Smooth muscle cell (in vitro differentiated cells): Measurements from ENCODE around the gene STX16. TPM values are rescaled to one million over a fixed set of nuclear protein-coding genes. Genes with fewer than 3 reads are reported as not detected.

Experiments used
- DNase-seq: peaks from one replicate; lab custom pipeline; 2025; ENCODE audit not compliant: unreplicated experiment; lab: John Stamatoyannopoulos, UW
- H2AFZ ChIP-seq: fragments of 200-600 bp; sonication (generic); 2 replicates; pipeline ENCODE4 v1.6.0; 2016; ENCODE audit warnings: antibody characterized with exemption, low read depth, mild to moderate bottlenecking
- H3F3A ChIP-seq: fragments of 200-600 bp; sonication (generic); 2 replicates; pipeline ENCODE4 v1.6.0; 2017; ENCODE audit warnings: antibody characterized with exemption, low read depth
- H3K27ac ChIP-seq: fragments of 200-600 bp; sonication (generic); 2 replicates; pipeline ENCODE4 v1.5.1; 2016; ENCODE audit warnings: low read depth, mild to moderate bottlenecking
- H3K27me3 ChIP-seq: fragments of 200-600 bp; sonication (generic); 2 replicates; pipeline ENCODE4 v1.6.1; 2016; ENCODE audit warnings: low read depth, mild to moderate bottlenecking
- H3K36me3 ChIP-seq: fragments of 200-600 bp; sonication (generic); 2 replicates; pipeline ENCODE4 v1.5.1; 2016; ENCODE audit warnings: low read depth
- H3K4me1 ChIP-seq: fragments of 200-600 bp; sonication (generic); 2 replicates; pipeline ENCODE4 v1.5.1; 2016; ENCODE audit warnings: low read depth
- H3K4me2 ChIP-seq: fragments of 200-600 bp; sonication (generic); 2 replicates; pipeline ENCODE4 v1.6.0; 2016; ENCODE audit warnings: mild to moderate bottlenecking
- H3K4me3 ChIP-seq: fragments of 200-600 bp; sonication (generic); 2 replicates; pipeline ENCODE4 v1.5.1; 2016; ENCODE audit warnings: mild to moderate bottlenecking
- H3K79me2 ChIP-seq: fragments of 200-600 bp; sonication (generic); 2 replicates; pipeline ENCODE4 v1.6.0; 2016; ENCODE audit warnings: low read depth, mild to moderate bottlenecking
- H3K9ac ChIP-seq: fragments of 200-600 bp; sonication (generic); 2 replicates; pipeline ENCODE4 v1.6.0; 2016; ENCODE audit warnings: low read depth
- H3K9me3 ChIP-seq: fragments of 200-600 bp; sonication (generic); replicated peaks from 2 replicates; pipeline ENCODE4 v1.5.1; 2016; ENCODE audit warnings: low read depth
- H4K20me1 ChIP-seq: fragments of 200-600 bp; sonication (generic); 2 replicates; pipeline ENCODE4 v1.6.0; 2016; ENCODE audit warnings: low read depth
- WGBS: methylation state at CpG from one replicate; pipeline ENCODE4 v1.1.7; 2016; ENCODE audit warnings: low lambda C conversion rate; 5-methylcytosine and 5-hydroxymethylcytosine counted together
- polyA plus RNA-seq: library from polyadenylated mRNA; unstranded; fragments of >200 nt; fragmentation: Nextera tagmentation; extraction: Ambion mirVana; gene quantifications from 2 replicates; pipeline ENCODE4 v1.2.1, GENCODE V29; 2016
- total RNA-seq: library from RNA; depleted of rRNA; stranded (reverse); fragments of >200 nt; gene quantifications from 2 replicates; pipeline ENCODE4 v1.2.3, GENCODE V29; 2014
- TF ChIP-seq, protein P1 (sequence below): fragments of 200-600 bp; sonication (generic); IDR thresholded peaks from 2 replicates; pipeline ENCODE4 v1.5.1; 2017; ENCODE audit warnings: borderline replicate concordance, mild to moderate bottlenecking, antibody characterized with exemption; ENCODE audit not compliant: insufficient read depth, poor library complexity, severe bottlenecking

The STX16 gene
- total and polyA plus RNA-seq, 2 experiments from 2014 or later, result 22.5 to 35.8 TPM

DNA sequence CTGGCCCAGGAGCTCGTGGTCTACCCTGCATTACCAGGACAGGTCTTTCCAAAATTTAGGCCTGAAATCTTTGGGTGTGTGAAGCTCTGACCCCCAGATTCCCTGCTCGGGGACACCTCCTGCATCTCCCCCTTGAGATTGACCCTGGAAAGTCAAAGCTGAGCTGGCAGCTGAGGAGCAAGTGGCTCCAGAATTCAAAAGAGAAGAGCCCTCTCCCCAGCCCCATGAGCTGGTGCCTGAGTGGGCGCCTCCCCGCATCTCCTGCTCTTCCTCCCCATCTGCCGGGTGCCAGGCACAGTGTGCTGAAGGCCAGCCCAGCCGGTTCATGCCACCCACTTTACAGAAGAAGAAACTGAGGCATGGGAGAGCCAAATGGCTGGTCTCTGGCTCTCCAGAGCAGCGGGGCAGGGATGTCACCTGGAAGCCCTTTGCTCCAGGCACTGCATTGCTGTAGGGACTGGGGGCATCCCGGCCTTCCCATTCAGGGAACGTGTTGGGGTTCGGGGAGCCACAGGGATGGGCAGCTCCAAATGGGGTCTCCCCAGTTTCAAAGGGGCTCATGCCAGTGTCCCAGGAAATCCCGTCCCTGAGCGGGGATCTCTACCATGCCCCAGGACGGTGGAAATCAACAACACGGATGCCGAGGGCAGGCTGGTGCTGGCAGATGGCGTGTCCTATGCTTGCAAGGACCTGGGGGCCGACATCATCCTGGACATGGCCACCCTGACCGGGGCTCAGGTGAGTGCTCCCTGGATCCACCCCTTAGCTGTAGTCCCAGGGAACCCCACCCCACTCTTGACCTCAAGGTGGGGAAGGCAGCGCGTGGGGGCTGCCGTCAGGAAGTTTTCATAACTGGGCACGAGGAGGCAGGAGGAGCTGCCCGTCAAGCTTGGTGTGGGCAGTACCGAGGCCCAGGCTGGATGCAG, 62.0 kb downstream of the STX16 start:
- Histone ChIP-seq H2AFZ (no peak overlapping the region), H3F3A (no peaks in the 10 kb centered on the region), H3K27me3 (no peaks in the 10 kb centered on the region), H3K9ac (no peak overlapping the region), H3K4me3 (no peak overlapping the region), H3K9me3 (no peaks in the 10 kb centered on the region), H3K4me1 (no peaks in the 10 kb centered on the region), H3K36me3 (no peaks in the 10 kb centered on the region), H4K20me1 (no peaks in the 10 kb centered on the region), H3K4me2 (no peak overlapping the region), H3K79me2 (no peaks in the 10 kb centered on the region), H3K27ac (no peak overlapping the region)
- DNase-seq, result no peak
- TF ChIP-seq, protein P1, sequence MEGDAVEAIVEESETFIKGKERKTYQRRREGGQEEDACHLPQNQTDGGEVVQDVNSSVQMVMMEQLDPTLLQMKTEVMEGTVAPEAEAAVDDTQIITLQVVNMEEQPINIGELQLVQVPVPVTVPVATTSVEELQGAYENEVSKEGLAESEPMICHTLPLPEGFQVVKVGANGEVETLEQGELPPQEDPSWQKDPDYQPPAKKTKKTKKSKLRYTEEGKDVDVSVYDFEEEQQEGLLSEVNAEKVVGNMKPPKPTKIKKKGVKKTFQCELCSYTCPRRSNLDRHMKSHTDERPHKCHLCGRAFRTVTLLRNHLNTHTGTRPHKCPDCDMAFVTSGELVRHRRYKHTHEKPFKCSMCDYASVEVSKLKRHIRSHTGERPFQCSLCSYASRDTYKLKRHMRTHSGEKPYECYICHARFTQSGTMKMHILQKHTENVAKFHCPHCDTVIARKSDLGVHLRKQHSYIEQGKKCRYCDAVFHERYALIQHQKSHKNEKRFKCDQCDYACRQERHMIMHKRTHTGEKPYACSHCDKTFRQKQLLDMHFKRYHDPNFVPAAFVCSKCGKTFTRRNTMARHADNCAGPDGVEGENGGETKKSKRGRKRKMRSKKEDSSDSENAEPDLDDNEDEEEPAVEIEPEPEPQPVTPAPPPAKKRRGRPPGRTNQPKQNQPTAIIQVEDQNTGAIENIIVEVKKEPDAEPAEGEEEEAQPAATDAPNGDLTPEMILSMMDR, result no peak
- 96% methylated on average over 24 of the region's 24 CpGs for WGBS

DNA sequence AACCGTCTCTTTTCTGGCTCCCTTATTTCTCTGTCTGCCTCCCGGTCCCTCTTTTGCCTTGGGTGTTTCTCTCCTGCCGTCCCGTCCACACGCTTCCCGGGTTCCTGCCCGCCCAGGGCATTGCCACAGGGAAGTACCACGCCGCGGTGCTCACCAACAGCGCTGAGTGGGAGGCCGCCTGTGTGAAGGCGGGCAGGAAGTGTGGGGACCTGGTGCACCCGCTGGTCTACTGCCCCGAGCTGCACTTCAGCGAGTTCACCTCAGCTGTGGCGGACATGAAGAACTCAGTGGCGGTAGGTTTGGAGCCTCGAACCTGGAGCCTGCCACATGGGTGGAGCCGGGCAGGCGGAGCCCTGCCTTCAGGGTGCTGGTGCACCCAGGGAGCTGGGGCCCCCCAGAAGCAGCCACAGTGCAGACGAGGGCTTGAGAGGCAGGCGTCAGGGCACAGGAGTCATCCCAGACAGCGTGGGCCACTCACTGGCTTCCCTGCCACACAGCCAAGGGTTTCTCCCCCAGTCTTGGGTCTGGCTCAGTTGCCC, 62.8 kb downstream of the STX16 start:
- H3K9ac ChIP-seq, result no peak overlapping the region
- H3F3A ChIP-seq, result no peaks in the 10 kb centered on the region
- H3K27me3 ChIP-seq, result no peaks in the 10 kb centered on the region
- no peaks in the 10 kb centered on the region for H3K36me3 ChIP-seq
- no peak overlapping the region for H2AFZ ChIP-seq
- no peaks in the 10 kb centered on the region for H4K20me1 ChIP-seq
- no peaks in the 10 kb centered on the region for H3K79me2 ChIP-seq
- H3K27ac ChIP-seq, result no peak overlapping the region
- WGBS, result 94% methylated on average over 24 of the region's 24 CpGs
- TF ChIP-seq, protein P1, result no peak
- no peak overlapping the region for H3K4me3 ChIP-seq
- H3K9me3 ChIP-seq, result no peaks in the 10 kb centered on the region
- H3K4me1 ChIP-seq, result no peaks in the 10 kb centered on the region
- no peak for DNase-seq
- no peak overlapping the region for H3K4me2 ChIP-seq

DNA sequence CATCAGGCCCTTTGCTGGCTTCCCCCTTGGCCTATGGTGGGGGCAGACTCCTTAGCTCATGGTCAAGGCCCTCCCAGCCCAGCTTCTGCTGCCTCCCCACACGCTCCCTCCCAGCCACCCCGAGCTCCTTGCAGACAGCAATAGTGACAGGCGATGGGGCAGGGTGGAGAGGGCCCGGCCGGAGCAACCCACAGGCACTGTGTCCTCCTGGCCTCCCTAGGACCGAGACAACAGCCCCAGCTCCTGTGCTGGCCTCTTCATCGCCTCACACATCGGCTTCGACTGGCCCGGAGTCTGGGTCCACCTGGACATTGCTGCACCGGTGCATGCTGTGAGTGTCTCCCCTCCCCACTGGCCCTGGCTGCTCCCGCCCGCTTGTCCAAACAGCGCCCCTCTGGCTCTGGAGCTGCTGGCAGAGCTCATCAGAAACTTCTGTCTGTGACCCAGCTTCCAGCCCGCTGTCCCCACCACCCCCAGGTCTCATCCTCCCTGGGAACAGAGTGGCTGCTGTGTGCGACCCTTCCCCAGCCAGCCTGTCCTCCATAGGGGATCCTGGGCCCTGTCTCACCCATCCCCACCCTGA, 63.3 kb downstream of the STX16 start:
- no peaks in the 10 kb centered on the region for H3K79me2 ChIP-seq
- H3K4me3 ChIP-seq, result no peak overlapping the region
- no peaks in the 10 kb centered on the region for H3K36me3 ChIP-seq
- no peak for DNase-seq
- no peaks in the 10 kb centered on the region for H4K20me1 ChIP-seq
- no peaks in the 10 kb centered on the region for H3K4me1 ChIP-seq
- H3K9me3 ChIP-seq, result no peaks in the 10 kb centered on the region
- 97% methylated on average over 16 of the region's 16 CpGs for WGBS
- no peak overlapping the region for H2AFZ ChIP-seq
- no peaks in the 10 kb centered on the region for H3F3A ChIP-seq
- no peak overlapping the region for H3K27ac ChIP-seq
- H3K9ac ChIP-seq, result no peak overlapping the region
- H3K27me3 ChIP-seq, result no peaks in the 10 kb centered on the region
- TF ChIP-seq, protein P1, result no peak
- no peak overlapping the region for H3K4me2 ChIP-seq
